GM20000 (cell line): ENCODE results near the gene NAV2.
A peak's percentile ranks its signal among the peaks of the same experiment; 100 is the strongest.

Experiments used
- DNase-seq: peaks from one replicate; pipeline ENCODE4 v3.0.0; 2012; ENCODE audit warnings: low spot score
- TF ChIP-seq, protein P1 (sequence below): IDR thresholded peaks from 2 replicates; pipeline ENCODE4 v1.5.1; 2012; ENCODE audit warnings: mild to moderate bottlenecking, control low read depth; ENCODE audit errors: extremely low read depth, missing control alignments

Gene NAV2

DNA sequence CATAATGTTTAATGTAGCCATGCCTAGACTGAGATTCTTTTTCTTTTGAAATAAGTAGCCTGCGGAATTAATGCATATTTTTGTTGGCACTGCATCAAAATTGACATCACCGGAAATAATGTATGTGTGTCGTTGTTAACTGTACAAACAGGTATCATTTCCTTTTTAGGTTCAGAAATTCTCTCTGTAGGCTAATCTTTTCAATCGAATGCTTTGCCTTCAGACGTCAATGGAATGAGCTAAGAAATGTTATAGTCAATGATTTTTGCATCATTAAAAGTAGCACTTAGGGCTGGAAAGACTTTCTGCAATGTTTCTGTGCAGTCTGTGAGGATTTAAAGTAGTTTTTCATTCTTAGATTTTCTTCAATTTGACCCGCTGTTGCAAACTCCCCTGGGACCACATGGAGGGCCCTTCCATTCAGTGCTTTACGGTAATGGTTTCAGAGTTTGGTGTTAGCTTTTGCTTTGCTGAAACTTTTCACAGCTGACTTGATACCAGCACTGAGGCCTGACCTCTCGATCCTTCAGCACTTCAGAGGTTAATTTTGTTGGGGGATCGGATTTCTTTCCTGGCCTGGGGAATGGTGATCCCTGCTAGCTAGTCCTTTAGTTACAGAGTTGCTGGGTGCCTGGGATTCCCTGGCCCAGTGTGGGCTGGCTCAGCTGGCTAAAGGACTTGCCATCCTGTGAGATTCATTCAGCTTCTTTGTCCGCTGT is 309.9 kb downstream of the NAV2 start:
- DNase-seq: peak; percentile 13

DNA sequence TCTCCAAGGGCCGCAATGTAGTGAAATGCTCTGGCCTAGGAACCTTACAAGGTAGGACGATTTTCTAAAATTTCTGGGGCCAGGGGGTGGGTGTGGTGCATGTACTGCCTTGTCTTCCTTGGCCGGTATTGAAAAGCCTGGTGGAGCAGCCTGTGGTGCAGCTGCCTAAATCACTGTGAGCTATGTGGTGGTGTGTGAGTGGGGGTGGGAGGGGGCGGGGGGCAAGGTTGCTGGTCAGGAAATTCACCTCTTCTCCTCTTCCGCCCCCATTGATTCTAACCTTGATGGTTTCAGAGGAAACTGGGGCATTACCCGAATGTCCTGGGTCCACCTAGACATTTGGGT is 310.4 kb downstream of the NAV2 start:
- no peak for DNase-seq
- TF ChIP-seq, protein P1, sequence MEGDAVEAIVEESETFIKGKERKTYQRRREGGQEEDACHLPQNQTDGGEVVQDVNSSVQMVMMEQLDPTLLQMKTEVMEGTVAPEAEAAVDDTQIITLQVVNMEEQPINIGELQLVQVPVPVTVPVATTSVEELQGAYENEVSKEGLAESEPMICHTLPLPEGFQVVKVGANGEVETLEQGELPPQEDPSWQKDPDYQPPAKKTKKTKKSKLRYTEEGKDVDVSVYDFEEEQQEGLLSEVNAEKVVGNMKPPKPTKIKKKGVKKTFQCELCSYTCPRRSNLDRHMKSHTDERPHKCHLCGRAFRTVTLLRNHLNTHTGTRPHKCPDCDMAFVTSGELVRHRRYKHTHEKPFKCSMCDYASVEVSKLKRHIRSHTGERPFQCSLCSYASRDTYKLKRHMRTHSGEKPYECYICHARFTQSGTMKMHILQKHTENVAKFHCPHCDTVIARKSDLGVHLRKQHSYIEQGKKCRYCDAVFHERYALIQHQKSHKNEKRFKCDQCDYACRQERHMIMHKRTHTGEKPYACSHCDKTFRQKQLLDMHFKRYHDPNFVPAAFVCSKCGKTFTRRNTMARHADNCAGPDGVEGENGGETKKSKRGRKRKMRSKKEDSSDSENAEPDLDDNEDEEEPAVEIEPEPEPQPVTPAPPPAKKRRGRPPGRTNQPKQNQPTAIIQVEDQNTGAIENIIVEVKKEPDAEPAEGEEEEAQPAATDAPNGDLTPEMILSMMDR: no peak

More for the DNA sequence above, 309.9 kb downstream of the NAV2 start:
- TF ChIP-seq, protein P1: no peak

- DNase-seq: no peak
- TF ChIP-seq, protein P1: no peak
Observed at GRCh38 chr11:20024172-20024935, 311.7 kb downstream of the NAV2 start.

DNA sequence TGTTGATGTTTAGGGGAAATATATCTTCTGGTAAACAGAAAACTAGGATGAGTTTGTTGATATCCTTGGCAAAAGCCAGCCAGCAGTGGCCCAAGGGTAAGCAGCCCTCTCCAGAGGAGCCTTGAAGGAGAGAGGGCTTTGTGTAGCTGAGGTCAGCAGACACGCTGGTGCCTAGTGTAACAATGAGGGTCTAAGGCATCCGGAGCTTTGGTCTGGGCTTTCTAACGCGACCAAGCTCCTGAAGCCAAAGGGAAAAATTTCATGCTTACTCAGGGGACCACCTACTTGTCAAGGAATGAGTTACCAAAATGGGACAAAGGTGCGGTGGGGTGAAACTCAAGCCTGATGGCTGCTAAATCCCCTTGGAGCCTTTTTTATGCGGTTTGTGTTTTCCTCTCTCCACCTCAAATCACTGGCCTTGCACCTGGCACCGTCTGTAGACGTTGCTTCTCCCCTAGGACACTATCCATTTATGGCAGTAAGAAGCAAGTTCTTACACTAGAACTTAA is 312.7 kb downstream of the NAV2 start:
- no peak for DNase-seq
- TF ChIP-seq, protein P1: no peak

- TF ChIP-seq, protein P1: no peak
- DNase-seq: no peak
Observed at GRCh38 chr11:20026629-20027555, 314.3 kb downstream of the NAV2 start.

- TF ChIP-seq, protein P1: no peak
- DNase-seq: no peak
Observed at GRCh38 chr11:20027556-20028013, 314.9 kb downstream of the NAV2 start.
